HCT116 (cell line): Measurements from ENCODE around the gene ARID5A.

Source experiments
- CTCF ChIP-seq, 3 experiments: fragments of 200-600 bp in 1 of 3; sonication (generic) in 1 of 3; IDR thresholded peaks in 2 of 3; conservative IDR thresholded peaks in 1 of 3; 2 replicates each; pipeline ENCODE4 v1.5.1; 2012 to 2017; ENCODE audit warnings: low read depth in 2 of 3, low read length in 2 of 3, antibody characterized with exemption in 1 of 3, borderline replicate concordance in 1 of 3, control low read depth in 1 of 3, mild to moderate bottlenecking in 1 of 3, mixed read lengths in 1 of 3, mixed run types in 1 of 3, moderate library complexity in 1 of 3; ENCODE audit not compliant: insufficient read depth in 1 of 3
- EGR1 ChIP-seq: IDR thresholded peaks from 2 replicates; pipeline ENCODE4 v1.6.1; 2012; ENCODE audit warnings: low read depth
- ELF1 ChIP-seq: IDR thresholded peaks from 2 replicates; pipeline ENCODE4 v1.6.1; 2012; ENCODE audit warnings: low read depth, borderline replicate concordance
- EZH2 ChIP-seq: fragments of 200-600 bp; sonication (generic); IDR thresholded peaks from 2 replicates; pipeline ENCODE4 v1.6.1; 2017; ENCODE audit warnings: antibody characterized with exemption, mixed run types
- MAX ChIP-seq: IDR thresholded peaks from 2 replicates; pipeline ENCODE4 v1.6.1; 2012
- RAD21 ChIP-seq: IDR thresholded peaks from 2 replicates; pipeline ENCODE4 v1.6.1; 2012; ENCODE audit warnings: low read depth, mild to moderate bottlenecking
- SIN3A ChIP-seq: IDR thresholded peaks from 2 replicates; pipeline ENCODE4 v1.6.1; 2012; ENCODE audit warnings: low read depth
- TCF7L2 ChIP-seq: IDR thresholded peaks from 2 replicates; pipeline ENCODE4 v1.7.0; 2011; ENCODE audit warnings: borderline replicate concordance, inconsistent platforms; ENCODE audit not compliant: insufficient read depth, insufficient read length; ENCODE audit errors: extremely low read depth

- TF ChIP-seq CTCF (IDR thresholded peaks at IDR 0.05 in 2 of 3, conservative IDR thresholded peaks at IDR 0.05 in 1 of 3; ENCODE audit: borderline replicate concordance in 1 of 3, insufficient read depth in 1 of 3, low read depth in 2 of 3, low read length in 2 of 3) (peak in 2 of 3 experiments; percentile 88 to 93; a peak in 4 of 6 replicates), EZH2 (no peak), RAD21 (no peak), TCF7L2 (no peak), ELF1 (no peak), MAX (no peak), EGR1 (no peak), SIN3A (no peak)
These were observed 18.0 kb downstream of the ARID5A start for GRCh38 chr2:96554293-96555145.
